Occipital lobe (tissue), 2 donors: Measurements from ENCODE around the gene APOBEC3F. TPM values are rescaled to one million over a fixed set of nuclear protein-coding genes. Genes with fewer than 3 reads are reported as not detected.
"Not testable (repeated sequence)": the region's sequence is repeated elsewhere in the genome, so short reads cannot be mapped to it uniquely, and the experiment has no call there.

Experiments
- DNase-seq: peaks from one replicate; lab custom pipeline; 2025; lab: John Stamatoyannopoulos, UW
- total RNA-seq: library from RNA; depleted of rRNA; stranded (reverse); fragments of >200 nt; gene quantifications from one replicate; pipeline ENCODE4 v1.2.3, GENCODE V29; 2014

APOBEC3F gene
- total RNA-seq, 1 donor from 2014 or later = 0.31 TPM

- DNase-seq = no peak
Observed at GRCh38 chr22:39026509-39027150, 14.0 kb upstream of the APOBEC3F start.

GRCh38 chr22:39027717-39028116, 12.9 kb upstream of the APOBEC3F start:
- no peak for DNase-seq

- no peak for DNase-seq
Observed at GRCh38 chr22:39028281-39028680, 12.4 kb upstream of the APOBEC3F start.

- no peak for DNase-seq
Observed at GRCh38 chr22:39029227-39029626, 11.4 kb upstream of the APOBEC3F start.

- no peak for DNase-seq
Observed at GRCh38 chr22:39030705-39031104, 10.0 kb upstream of the APOBEC3F start.

- not testable (repeated sequence) for DNase-seq
Observed at GRCh38 chr22:39031434-39032295, 9.0 kb upstream of the APOBEC3F start.

GRCh38 chr22:39037071-39037470, 3.6 kb upstream of the APOBEC3F start:
- DNase-seq = not testable (repeated sequence)

GRCh38 chr22:39039306-39040126, 1.1 kb upstream of the APOBEC3F start:
- no peak for DNase-seq

GRCh38 chr22:39040155-39040537, 518 bp upstream of the APOBEC3F start:
- DNase-seq = not testable (repeated sequence)

- no peak for DNase-seq
Observed at GRCh38 chr22:39041908-39042307, 1.2 kb downstream of the APOBEC3F start.

GRCh38 chr22:39043063-39043462, 2.4 kb downstream of the APOBEC3F start:
- DNase-seq = not testable (repeated sequence)

- not testable (repeated sequence) for DNase-seq
Observed at GRCh38 chr22:39045136-39045535, 4.5 kb downstream of the APOBEC3F start.

- DNase-seq = not testable (repeated sequence)
Observed at GRCh38 chr22:39049486-39049885, 8.8 kb downstream of the APOBEC3F start.

GRCh38 chr22:39051844-39052495, 11.3 kb downstream of the APOBEC3F start:
- not testable (repeated sequence) for DNase-seq

GRCh38 chr22:39055658-39056057, 15.0 kb downstream of the APOBEC3F start:
- no peak for DNase-seq

GRCh38 chr22:39061290-39061689, 20.6 kb downstream of the APOBEC3F start:
- DNase-seq = not testable (repeated sequence)

- DNase-seq = not testable (repeated sequence)
Observed at GRCh38 chr22:39061951-39062350, 21.3 kb downstream of the APOBEC3F start.

GRCh38 chr22:39063904-39064303, 23.2 kb downstream of the APOBEC3F start:
- DNase-seq = not testable (repeated sequence)

- DNase-seq = not testable (repeated sequence)
Observed at GRCh38 chr22:39066442-39067276, 26.0 kb downstream of the APOBEC3F start.

- no peak for DNase-seq
Observed at GRCh38 chr22:39068033-39068785, 27.5 kb downstream of the APOBEC3F start.
